ENCODE results near the gene OSBP2.

- TF ChIP-seq POLR2A (IDR thresholded peaks at IDR 0.05) (no peak), CTCF (IDR thresholded peaks at IDR 0.05) (no peak)
Observed at GRCh38 chr22:30749272-30749671, 54.6 kb downstream of the OSBP2 start.
